A204.1 (cell line): ENCODE results near the gene LRRC74A.

Experiments used
- FAIRE-seq: peaks from 2 replicates; lab custom pipeline; 2012; peaks lifted over from hg19 to GRCh38; lab: Jason Lieb, UNC

The LRRC74A gene

GRCh38 chr14:76855066-76855465, 28.9 kb downstream of the LRRC74A start:
- FAIRE-seq = no peak

GRCh38 chr14:76856769-76857168, 30.6 kb downstream of the LRRC74A start:
- no peak for FAIRE-seq

- FAIRE-seq = no peak
Observed at GRCh38 chr14:76861574-76862255, 35.5 kb downstream of the LRRC74A start.

GRCh38 chr14:76862546-76863282, 36.5 kb downstream of the LRRC74A start:
- no peak for FAIRE-seq

GRCh38 chr14:76863724-76864407, 37.7 kb downstream of the LRRC74A start:
- FAIRE-seq = no peak

GRCh38 chr14:76866456-76866855, 40.2 kb downstream of the LRRC74A start:
- FAIRE-seq = no peak

- FAIRE-seq = no peak
Observed at GRCh38 chr14:76867516-76868453, 41.6 kb downstream of the LRRC74A start.

GRCh38 chr14:76868454-76869170, 42.4 kb downstream of the LRRC74A start:
- FAIRE-seq = no peak

- no peak for FAIRE-seq
Observed at GRCh38 chr14:76870166-76870565, 44.0 kb downstream of the LRRC74A start.

- no peak for FAIRE-seq
Observed at GRCh38 chr14:76872796-76873432, 46.7 kb downstream of the LRRC74A start.

- no peak for FAIRE-seq
Observed at GRCh38 chr14:76874734-76875133, 48.5 kb downstream of the LRRC74A start.

- FAIRE-seq = no peak
Observed at GRCh38 chr14:76876076-76876475, 49.9 kb downstream of the LRRC74A start.

- FAIRE-seq = no peak
Observed at GRCh38 chr14:76877871-76878270, 51.7 kb downstream of the LRRC74A start.

- FAIRE-seq = no peak
Observed at GRCh38 chr14:76880449-76880848, 54.2 kb downstream of the LRRC74A start.

- no peak for FAIRE-seq
Observed at GRCh38 chr14:76881348-76881747, 55.1 kb downstream of the LRRC74A start.

- FAIRE-seq = no peak
Observed at GRCh38 chr14:76882651-76883050, 56.4 kb downstream of the LRRC74A start.

GRCh38 chr14:76883447-76883846, 57.2 kb downstream of the LRRC74A start:
- no peak for FAIRE-seq

GRCh38 chr14:76884394-76884793, 58.2 kb downstream of the LRRC74A start:
- no peak for FAIRE-seq

GRCh38 chr14:76884853-76885276, 58.7 kb downstream of the LRRC74A start:
- FAIRE-seq = no peak

- FAIRE-seq = no peak
Observed at GRCh38 chr14:76887191-76887590, 61.0 kb downstream of the LRRC74A start.

GRCh38 chr14:76891391-76891790, 65.2 kb downstream of the LRRC74A start:
- FAIRE-seq = no peak
